Mesothelial cell of epicardium (in vitro differentiated cells): Measurements from ENCODE around the gene KIAA0232. TPM values are rescaled to one million over a fixed set of nuclear protein-coding genes. Genes with fewer than 3 reads are reported as not detected.

ENCODE experiments used
- DNase-seq, 2 experiments: peaks; one replicate each; pipeline ENCODE4 v3.0.0; 2021; ENCODE audit warnings: low spot score in 2 of 2; ENCODE audit not compliant: unreplicated experiment in 2 of 2
- H3K27ac Mint-ChIP-seq: 2 replicates; pipeline ENCODE4 v1.8.0; 2021; ENCODE audit warnings: mixed read lengths
- H3K27me3 Mint-ChIP-seq: 2 replicates; pipeline ENCODE4 v1.8.0; 2021; ENCODE audit warnings: low read depth, mixed read lengths
- H3K36me3 Mint-ChIP-seq: 2 replicates; pipeline ENCODE4 v1.8.0; 2021; ENCODE audit warnings: mixed read lengths
- H3K4me1 Mint-ChIP-seq: 2 replicates; pipeline ENCODE4 v1.8.0; 2021; ENCODE audit warnings: mixed read lengths
- H3K4me3 Mint-ChIP-seq: 2 replicates; pipeline ENCODE4 v1.8.0; 2021; ENCODE audit warnings: mild to moderate bottlenecking, moderate library complexity, mixed read lengths
- H3K9me3 Mint-ChIP-seq: 2 replicates; pipeline ENCODE4 v1.8.0; 2021; ENCODE audit warnings: mixed read lengths
- CTCF ChIP-seq: fragments of 200-600 bp; sonication (generic); IDR thresholded peaks from one replicate; pipeline ENCODE4 v1.5.0; 2021; ENCODE audit warnings: antibody characterized with exemption; ENCODE audit not compliant: unreplicated experiment
- total RNA-seq: library from RNA; stranded (reverse); gene quantifications from 3 replicates; pipeline ENCODE4 v1.2.1, GENCODE V29; 2021

Gene KIAA0232
- total RNA-seq, 1 donor from 2014 or later, result 37.8 TPM

GRCh38 chr4:6873792-6874461 is 91.4 kb downstream of the KIAA0232 start:
- peak in 1 of 2 experiments; percentile 72 for DNase-seq
- Mint-ChIP-seq H3K4me3 (no peak overlapping the region), H3K27me3 (no peaks in the 10 kb centered on the region), H3K36me3 (peaks cover 39% of the 10 kb centered on the region), H3K9me3 (no peaks in the 10 kb centered on the region), H3K27ac (no peak overlapping the region), H3K4me1 (no peaks in the 10 kb centered on the region)
- peak; percentile 64 for TF ChIP-seq CTCF

GRCh38 chr4:6874981-6875380 is 92.5 kb downstream of the KIAA0232 start:
- no peak overlapping the region for H3K27ac Mint-ChIP-seq
- H3K9me3 Mint-ChIP-seq, result no peaks in the 10 kb centered on the region
- no peaks in the 10 kb centered on the region for H3K4me1 Mint-ChIP-seq
- peaks cover 44% of the 10 kb centered on the region for H3K36me3 Mint-ChIP-seq
- no peak for DNase-seq
- H3K4me3 Mint-ChIP-seq, result no peak overlapping the region
- H3K27me3 Mint-ChIP-seq, result no peaks in the 10 kb centered on the region
- TF ChIP-seq CTCF, result no peak

GRCh38 chr4:6875431-6875831 is 92.9 kb downstream of the KIAA0232 start:
- Mint-ChIP-seq H3K9me3 (no peaks in the 10 kb centered on the region), H3K4me1 (no peaks in the 10 kb centered on the region), H3K27ac (no peak overlapping the region), H3K4me3 (no peak overlapping the region), H3K27me3 (no peaks in the 10 kb centered on the region), H3K36me3 (peaks cover 47% of the 10 kb centered on the region)
- no peak for DNase-seq
- TF ChIP-seq CTCF, result no peak

- no peaks in the 10 kb centered on the region for H3K27me3 Mint-ChIP-seq
- H3K27ac Mint-ChIP-seq, result no peak overlapping the region
- H3K4me1 Mint-ChIP-seq, result no peaks in the 10 kb centered on the region
- no peaks in the 10 kb centered on the region for H3K9me3 Mint-ChIP-seq
- no peak for DNase-seq
- H3K36me3 Mint-ChIP-seq, result peaks cover 56% of the 10 kb centered on the region
- H3K4me3 Mint-ChIP-seq, result no peak overlapping the region
- TF ChIP-seq CTCF, result no peak
These were observed 93.9 kb downstream of the KIAA0232 start for GRCh38 chr4:6876440-6876839.

GRCh38 chr4:6877067-6877466 is 94.5 kb downstream of the KIAA0232 start:
- H3K27ac Mint-ChIP-seq, result peak overlapping the region; percentile 41
- no peak for DNase-seq

More at GRCh38 chr4:6877067-6877466, 94.5 kb downstream of the KIAA0232 start:
- Mint-ChIP-seq H3K4me3 (no peak overlapping the region), H3K4me1 (no peaks in the 10 kb centered on the region), H3K9me3 (no peaks in the 10 kb centered on the region), H3K36me3 (peaks cover 53% of the 10 kb centered on the region), H3K27me3 (no peaks in the 10 kb centered on the region)
- no peak for TF ChIP-seq CTCF
